Activated T-helper 2 cell treated with anti-CD3 and anti-CD28 coated beads, Interferon-gamma antibody, Interleukin-2, Interleukin-4, amounts not matched to agents 10 μg/mL and 5 μg/mL and 100 μg/mL, durations not matched to agents 14 hours and 24 hours and 36 hours (primary cell): ENCODE results near the gene TBL1X. TPM values are rescaled to one million over a fixed set of nuclear protein-coding genes. Genes with fewer than 3 reads are reported as not detected.

ENCODE experiments used
- DNase-seq: peaks from one replicate; pipeline ENCODE4 v3.0.0; 2021; ENCODE audit warnings: low spot score
- H3K27ac Mint-ChIP-seq: one replicate; pipeline ENCODE4 v1.8.0; 2021; ENCODE audit warnings: mixed read lengths
- H3K27me3 Mint-ChIP-seq: one replicate; pipeline ENCODE4 v1.8.0; 2021; ENCODE audit warnings: low read depth, mixed read lengths
- H3K36me3 Mint-ChIP-seq: one replicate; pipeline ENCODE4 v1.8.0; 2021; ENCODE audit warnings: low read depth, mixed read lengths
- H3K4me1 Mint-ChIP-seq: one replicate; pipeline ENCODE4 v1.8.0; 2021; ENCODE audit warnings: low read depth, mixed read lengths
- H3K4me3 Mint-ChIP-seq: one replicate; pipeline ENCODE4 v1.8.0; 2021; ENCODE audit warnings: low read depth, mild to moderate bottlenecking, moderate library complexity, mixed read lengths
- H3K9me3 Mint-ChIP-seq: one replicate; pipeline ENCODE4 v1.8.0; 2021; ENCODE audit warnings: mixed read lengths
- intact Hi-C: fragments of 100-400 bp; cut with micrococcal nuclease; formaldehyde crosslinking; loops from one replicate; pipeline ENCODE4 v1.15.1; 2023
- total RNA-seq: library from RNA; stranded (reverse); gene quantifications from 2 replicates; pipeline ENCODE4 v1.2.3, GENCODE V29; 2022

TBL1X gene
- total RNA-seq, 1 donor from 2014 or later, result 53.2 TPM

GRCh38 chrX:9488586-9488985, 23.7 kb downstream of the TBL1X start:
- peaks cover 3% of the 10 kb centered on the region for H3K4me1 Mint-ChIP-seq
- no peak for DNase-seq
- H3K4me3 Mint-ChIP-seq, result no peak overlapping the region
- H3K27me3 Mint-ChIP-seq, result no peaks in the 10 kb centered on the region
- H3K36me3 Mint-ChIP-seq, result peaks cover 48% of the 10 kb centered on the region
- H3K27ac Mint-ChIP-seq, result no peak overlapping the region
- H3K9me3 Mint-ChIP-seq, result no peaks in the 10 kb centered on the region
- intact Hi-C loops, result no loop called here

- no peaks in the 10 kb centered on the region for H3K9me3 Mint-ChIP-seq
- no peak for DNase-seq
- H3K27ac Mint-ChIP-seq, result no peak overlapping the region
- H3K4me3 Mint-ChIP-seq, result no peak overlapping the region
- H3K27me3 Mint-ChIP-seq, result no peaks in the 10 kb centered on the region
- intact Hi-C loops, result no loop called here
- H3K36me3 Mint-ChIP-seq, result peaks cover 44% of the 10 kb centered on the region
- H3K4me1 Mint-ChIP-seq, result peaks cover 3% of the 10 kb centered on the region
Measured at GRCh38 chrX:9489234-9489633, 24.4 kb downstream of the TBL1X start.

GRCh38 chrX:9492901-9493300, 28.0 kb downstream of the TBL1X start:
- H3K27ac Mint-ChIP-seq, result no peak overlapping the region
- no peaks in the 10 kb centered on the region for H3K9me3 Mint-ChIP-seq
- H3K4me3 Mint-ChIP-seq, result no peak overlapping the region
- DNase-seq, result no peak
- no peaks in the 10 kb centered on the region for H3K27me3 Mint-ChIP-seq
- peaks cover 6% of the 10 kb centered on the region for H3K4me1 Mint-ChIP-seq
- H3K36me3 Mint-ChIP-seq, result peaks cover 29% of the 10 kb centered on the region
- intact Hi-C loops, result no loop called here

- Mint-ChIP-seq H3K9me3 (no peaks in the 10 kb centered on the region), H3K27me3 (no peaks in the 10 kb centered on the region), H3K27ac (no peak overlapping the region), H3K4me1 (peaks cover 6% of the 10 kb centered on the region), H3K36me3 (peaks cover 23% of the 10 kb centered on the region), H3K4me3 (no peak overlapping the region)
- DNase-seq, result no peak
- intact Hi-C loops, result no loop called here
Measured at GRCh38 chrX:9493936-9494335, 29.1 kb downstream of the TBL1X start.

DNA sequence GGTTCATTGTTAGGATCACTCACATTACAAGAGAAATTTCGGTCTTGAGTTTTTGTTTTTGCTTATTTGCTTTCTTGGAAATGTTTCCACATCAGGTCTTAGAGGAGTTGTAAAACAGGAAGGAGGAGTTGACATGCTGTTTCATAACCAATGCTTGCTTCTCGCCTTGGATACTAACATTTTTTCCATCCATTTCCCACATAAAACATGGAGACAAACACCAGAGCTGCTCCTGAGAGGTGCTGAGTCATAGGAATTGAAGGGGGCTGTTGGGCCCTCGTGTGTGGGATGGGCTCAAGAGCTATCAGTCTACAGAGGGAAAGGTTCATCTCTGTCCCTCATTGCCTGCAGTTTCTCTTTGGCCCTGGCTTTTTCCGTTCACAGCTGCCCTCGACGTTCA, 29.9 kb downstream of the TBL1X start:
- Mint-ChIP-seq H3K4me3 (no peak overlapping the region), H3K36me3 (peaks cover 22% of the 10 kb centered on the region), H3K27ac (no peak overlapping the region), H3K4me1 (peaks cover 6% of the 10 kb centered on the region), H3K27me3 (no peaks in the 10 kb centered on the region), H3K9me3 (no peaks in the 10 kb centered on the region)
- no peak for DNase-seq
- intact Hi-C loops, result no loop called here

DNA sequence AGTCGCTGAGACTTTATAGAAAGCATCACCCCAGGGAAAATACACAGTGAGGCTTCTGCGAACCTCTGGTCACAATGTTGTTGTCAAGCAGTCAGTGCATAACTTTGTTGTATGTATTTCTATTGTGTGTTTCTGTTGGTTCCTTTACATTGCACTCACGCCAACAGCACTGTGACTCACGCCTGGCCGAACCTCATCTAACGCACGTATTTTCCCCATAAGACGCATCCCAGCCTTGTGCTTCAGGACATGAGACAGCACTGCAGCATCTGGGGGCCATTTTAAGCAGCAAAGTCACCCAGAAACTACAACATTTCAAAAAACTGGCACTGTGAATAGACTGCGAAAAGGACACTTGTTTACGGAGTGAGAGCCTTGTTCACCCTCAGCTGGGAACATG, 30.6 kb downstream of the TBL1X start:
- no peaks in the 10 kb centered on the region for H3K9me3 Mint-ChIP-seq
- H3K36me3 Mint-ChIP-seq, result peaks cover 19% of the 10 kb centered on the region
- no peak for DNase-seq
- H3K27me3 Mint-ChIP-seq, result no peaks in the 10 kb centered on the region
- H3K27ac Mint-ChIP-seq, result no peak overlapping the region
- H3K4me3 Mint-ChIP-seq, result no peak overlapping the region
- peaks cover 6% of the 10 kb centered on the region for H3K4me1 Mint-ChIP-seq
- intact Hi-C loops, result no loop called here

DNA sequence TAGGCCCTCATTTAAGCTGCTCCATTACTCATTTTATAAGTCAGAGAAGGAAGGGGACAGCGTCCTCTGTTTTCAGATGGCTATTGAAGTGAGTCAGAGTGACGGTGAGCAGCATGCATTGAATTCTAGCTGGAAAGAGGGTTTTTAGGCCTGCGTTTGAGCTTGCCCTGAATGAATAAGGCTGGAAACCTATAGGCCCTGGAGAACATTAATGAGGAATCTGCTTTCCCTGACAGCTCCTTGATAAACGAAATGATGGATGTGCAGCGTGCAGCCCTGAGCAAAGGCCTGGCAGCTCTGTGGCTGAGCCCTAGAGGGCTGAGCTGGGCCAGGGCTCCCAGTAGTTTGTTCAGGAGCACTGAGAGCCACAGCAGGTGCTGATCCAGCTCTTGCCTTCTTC, 33.4 kb downstream of the TBL1X start:
- Mint-ChIP-seq H3K4me3 (no peak overlapping the region), H3K36me3 (peaks cover 36% of the 10 kb centered on the region), H3K9me3 (no peaks in the 10 kb centered on the region), H3K4me1 (peaks cover 4% of the 10 kb centered on the region), H3K27me3 (no peaks in the 10 kb centered on the region), H3K27ac (no peak overlapping the region)
- DNase-seq, result no peak
- intact Hi-C loops, result no loop called here

GRCh38 chrX:9500584-9500983, 35.7 kb downstream of the TBL1X start:
- no peaks in the 10 kb centered on the region for H3K27me3 Mint-ChIP-seq
- H3K4me1 Mint-ChIP-seq, result no peaks in the 10 kb centered on the region
- H3K36me3 Mint-ChIP-seq, result peaks cover 55% of the 10 kb centered on the region
- DNase-seq, result no peak
- H3K9me3 Mint-ChIP-seq, result peaks cover 4% of the 10 kb centered on the region
- H3K4me3 Mint-ChIP-seq, result no peak overlapping the region
- no peak overlapping the region for H3K27ac Mint-ChIP-seq
- intact Hi-C loops, result no loop called here

GRCh38 chrX:9501362-9501761, 36.5 kb downstream of the TBL1X start:
- Mint-ChIP-seq H3K4me3 (no peak overlapping the region), H3K36me3 (peaks cover 58% of the 10 kb centered on the region), H3K27ac (no peak overlapping the region), H3K27me3 (no peaks in the 10 kb centered on the region), H3K9me3 (peaks cover 11% of the 10 kb centered on the region), H3K4me1 (no peaks in the 10 kb centered on the region)
- intact Hi-C loops, result no loop called here
- no peak for DNase-seq

DNA sequence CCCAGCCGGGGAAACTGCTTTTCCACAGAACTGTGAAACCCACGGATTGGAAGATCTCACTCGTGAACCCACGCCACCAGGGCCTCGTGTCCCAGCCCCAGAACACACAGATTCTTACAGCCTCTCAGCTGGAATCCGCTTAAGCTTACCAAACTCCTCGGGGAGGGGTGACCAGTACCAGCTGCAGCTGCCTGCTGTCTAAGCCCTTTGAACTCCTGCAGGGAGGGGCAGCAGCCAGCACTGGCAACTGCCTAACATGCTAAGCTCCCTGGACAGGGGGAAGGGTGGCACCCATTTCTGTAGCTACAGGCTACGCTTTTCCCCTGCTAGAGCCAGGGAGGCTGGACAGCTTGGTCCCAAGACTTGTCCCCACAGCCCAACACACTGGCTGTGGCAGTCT, 38.4 kb downstream of the TBL1X start:
- intact Hi-C loops, result no loop called here
- H3K27ac Mint-ChIP-seq, result no peak overlapping the region
- DNase-seq, result no peak
- peaks cover 70% of the 10 kb centered on the region for H3K36me3 Mint-ChIP-seq
- no peak overlapping the region for H3K4me3 Mint-ChIP-seq
- no peaks in the 10 kb centered on the region for H3K27me3 Mint-ChIP-seq
- peaks cover 2% of the 10 kb centered on the region for H3K4me1 Mint-ChIP-seq
- peaks cover 11% of the 10 kb centered on the region for H3K9me3 Mint-ChIP-seq

DNA sequence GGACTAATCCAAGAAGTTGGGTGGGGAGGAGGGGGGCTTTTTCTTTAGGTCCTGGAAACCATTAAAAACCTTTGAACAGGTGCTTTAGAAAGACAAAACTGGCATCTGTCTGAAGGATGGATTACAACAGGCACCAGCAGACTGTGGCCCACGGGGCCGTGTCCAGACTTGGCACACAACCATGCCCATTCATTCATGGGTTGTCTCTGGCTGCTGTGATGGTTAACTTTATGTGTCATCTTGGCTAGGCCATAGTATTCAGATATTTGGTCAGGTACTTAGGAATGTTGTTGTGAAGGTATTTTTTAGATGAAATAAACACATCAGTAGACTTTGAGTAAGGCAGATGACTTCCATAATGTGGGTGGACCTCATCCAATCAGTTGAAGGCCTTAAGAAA, 45.5 kb downstream of the TBL1X start:
- Mint-ChIP-seq H3K4me3 (no peak overlapping the region), H3K36me3 (peaks cover 84% of the 10 kb centered on the region), H3K9me3 (peaks cover 9% of the 10 kb centered on the region), H3K4me1 (peaks cover 11% of the 10 kb centered on the region), H3K27me3 (no peaks in the 10 kb centered on the region), H3K27ac (no peak overlapping the region)
- intact Hi-C loops, result no loop called here
- no peak for DNase-seq

GRCh38 chrX:9510980-9511379, 46.1 kb downstream of the TBL1X start:
- Mint-ChIP-seq H3K4me1 (peaks cover 17% of the 10 kb centered on the region), H3K4me3 (no peak overlapping the region), H3K27ac (no peak overlapping the region), H3K27me3 (no peaks in the 10 kb centered on the region), H3K9me3 (peaks cover 3% of the 10 kb centered on the region), H3K36me3 (peaks cover 84% of the 10 kb centered on the region)
- intact Hi-C loops, result no loop called here
- DNase-seq, result no peak

- Mint-ChIP-seq H3K9me3 (no peaks in the 10 kb centered on the region), H3K4me3 (no peak overlapping the region), H3K4me1 (peaks cover 28% of the 10 kb centered on the region), H3K27ac (peak overlapping the region; percentile 35), H3K27me3 (no peaks in the 10 kb centered on the region), H3K36me3 (peaks cover 63% of the 10 kb centered on the region)
- intact Hi-C loops, result no loop called here
- no peak for DNase-seq
Measured at GRCh38 chrX:9515489-9515888, 50.6 kb downstream of the TBL1X start.

GRCh38 chrX:9515973-9516538, 51.2 kb downstream of the TBL1X start:
- DNase-seq, result no peak
- Mint-ChIP-seq H3K4me3 (peak overlapping the region; percentile 2), H3K9me3 (no peaks in the 10 kb centered on the region), H3K27me3 (no peaks in the 10 kb centered on the region), H3K27ac (peak overlapping the region; percentile 73), H3K36me3 (peaks cover 59% of the 10 kb centered on the region), H3K4me1 (peaks cover 28% of the 10 kb centered on the region)
- intact Hi-C loops, result no loop called here
